NCI-H1105 treated with DMSO at 0.1 percent for 48 hours (cell line): ENCODE results near the gene AKAP9.
"Not testable (repeated sequence)": the region's sequence is repeated elsewhere in the genome, so short reads cannot be mapped to it uniquely, and the experiment has no call there.

ENCODE experiments used
- DNase-seq: peaks from one replicate; lab custom pipeline; 2025; lab: John Stamatoyannopoulos, UW

AKAP9 gene

DNA sequence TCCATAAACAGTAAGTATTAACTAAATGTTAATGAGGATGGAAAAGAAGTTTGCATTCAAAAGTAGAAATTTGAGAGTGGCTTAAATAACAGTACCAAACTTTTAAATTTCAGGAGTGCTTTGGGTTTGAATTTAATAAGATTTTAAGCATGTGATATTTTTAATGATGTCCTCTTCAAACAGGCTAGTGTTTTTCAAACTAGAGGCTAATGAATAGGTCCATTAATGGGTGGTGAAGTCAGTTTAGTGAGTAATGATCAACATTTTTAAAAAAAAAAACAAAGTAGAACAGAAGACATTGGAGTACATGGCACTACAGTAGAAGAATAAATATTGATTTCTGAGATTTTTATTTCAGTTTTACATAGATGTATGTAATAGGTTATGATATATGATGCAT lies 72.9 kb downstream of the AKAP9 start:
- DNase-seq = no peak

DNA sequence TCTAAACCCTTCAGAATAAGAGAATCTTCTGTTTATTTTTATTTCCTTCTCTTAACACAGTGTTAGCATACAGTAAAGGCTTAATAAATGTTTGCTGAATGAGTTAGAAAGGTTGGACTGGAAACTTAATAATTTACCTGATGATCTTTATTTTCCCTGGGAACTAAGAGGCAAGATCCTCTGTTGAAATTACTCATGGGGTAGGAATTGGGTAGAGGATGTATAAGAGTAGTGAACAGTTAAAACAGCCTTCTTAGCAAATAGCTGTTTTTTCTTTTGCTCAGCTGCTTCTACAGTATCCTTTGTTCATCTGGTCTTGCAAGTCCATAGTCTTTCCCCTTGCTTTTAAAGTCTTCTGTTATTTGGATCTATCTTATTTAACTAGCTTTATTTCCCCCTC lies 80.0 kb downstream of the AKAP9 start:
- DNase-seq = no peak

DNA sequence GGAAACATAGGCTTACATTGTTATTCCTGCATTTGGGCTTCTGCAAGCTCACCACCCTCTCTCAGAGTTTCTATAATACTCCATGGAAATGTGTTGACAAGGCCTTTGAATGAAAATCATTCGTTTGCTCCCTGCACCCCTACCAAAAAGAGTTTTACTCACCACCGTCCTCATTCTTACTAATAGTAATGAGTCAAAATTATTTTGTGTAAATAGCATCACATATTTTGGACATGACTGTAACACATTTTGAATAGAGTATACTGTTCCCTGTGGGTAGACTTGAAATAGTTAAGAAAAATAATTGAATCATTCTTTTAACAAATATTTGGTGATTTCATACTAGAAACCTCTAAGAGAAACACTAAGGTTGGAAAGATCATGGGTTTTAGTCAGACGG lies 84.6 kb downstream of the AKAP9 start:
- DNase-seq = no peak

DNA sequence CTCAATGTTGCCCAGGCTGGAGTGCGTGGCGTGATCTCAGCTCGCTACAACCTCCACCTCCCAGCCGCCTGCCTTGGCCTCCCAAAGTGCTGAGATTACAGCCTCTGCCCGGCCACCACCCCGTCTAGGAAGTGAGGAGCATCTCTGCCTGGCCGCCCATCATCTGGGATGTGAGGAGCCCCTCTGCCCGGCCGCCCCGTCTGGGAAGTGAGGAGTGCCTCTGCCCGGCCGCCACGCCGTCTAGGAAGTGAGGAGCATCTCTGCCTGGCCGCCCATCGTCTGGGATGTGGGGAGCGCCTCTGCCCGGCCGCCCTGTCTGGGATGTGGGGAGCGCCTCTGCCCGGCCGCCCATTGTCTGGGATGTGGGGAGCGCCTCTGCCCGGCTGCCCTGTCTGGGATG lies 86.0 kb downstream of the AKAP9 start:
- not testable (repeated sequence) for DNase-seq

DNA sequence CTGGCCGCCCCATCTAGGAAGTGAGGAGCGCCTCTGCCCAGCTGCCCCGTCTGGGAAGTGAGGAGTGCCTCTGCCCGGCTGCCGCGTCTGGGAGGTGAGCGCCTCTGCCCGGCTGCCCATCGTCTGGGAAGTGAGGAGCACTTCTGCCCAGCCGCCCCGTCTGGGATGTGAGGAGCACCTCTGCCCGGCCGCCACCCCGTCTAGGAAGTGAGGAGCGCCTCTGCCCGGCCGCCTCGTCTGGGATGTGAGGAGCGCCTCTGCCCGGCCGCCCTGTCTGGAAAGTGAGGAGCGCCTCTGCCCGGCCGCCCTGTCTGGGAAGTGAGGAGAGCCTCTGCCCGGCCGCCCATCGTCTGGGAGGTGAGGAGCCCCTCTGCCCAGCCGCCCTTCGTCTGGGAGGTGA lies 86.5 kb downstream of the AKAP9 start:
- not testable (repeated sequence) for DNase-seq

DNA sequence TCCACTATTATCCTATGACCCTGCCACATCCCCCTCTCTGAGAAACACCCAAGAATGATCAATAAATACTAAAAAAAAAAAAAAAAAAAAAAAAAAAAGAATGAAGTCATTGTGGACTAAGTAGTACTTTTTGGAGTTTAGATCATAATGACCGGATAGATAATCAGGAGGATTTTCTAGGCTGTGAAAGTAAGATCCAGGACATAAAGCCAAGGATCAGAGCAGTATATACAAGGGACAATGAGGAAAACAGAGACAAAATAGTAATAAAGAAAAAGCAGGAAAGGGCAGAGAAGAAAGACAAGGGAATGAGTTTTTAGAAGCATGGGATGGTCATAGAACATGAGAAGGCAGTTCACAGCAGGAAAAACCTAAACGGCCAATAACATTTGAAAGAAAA lies 87.6 kb downstream of the AKAP9 start:
- no peak for DNase-seq

DNA sequence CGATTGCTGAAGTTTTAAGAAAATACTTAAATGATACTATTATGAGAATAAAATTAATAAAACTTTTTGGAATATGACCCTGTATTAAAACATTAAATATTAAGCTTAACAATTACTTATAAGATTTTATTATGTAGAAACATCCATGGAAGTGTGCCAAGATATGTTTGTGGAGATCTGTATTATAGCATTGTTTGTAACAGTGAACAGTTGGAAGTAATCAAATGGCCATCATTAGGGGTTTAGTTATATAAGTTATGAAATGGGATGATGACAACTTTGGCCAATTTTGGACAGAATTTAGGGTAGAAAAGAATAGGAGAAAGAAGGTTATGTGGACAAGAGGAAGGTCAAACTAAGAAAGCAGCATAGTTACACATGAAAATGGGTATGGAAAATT lies 88.0 kb downstream of the AKAP9 start:
- DNase-seq = no peak

DNA sequence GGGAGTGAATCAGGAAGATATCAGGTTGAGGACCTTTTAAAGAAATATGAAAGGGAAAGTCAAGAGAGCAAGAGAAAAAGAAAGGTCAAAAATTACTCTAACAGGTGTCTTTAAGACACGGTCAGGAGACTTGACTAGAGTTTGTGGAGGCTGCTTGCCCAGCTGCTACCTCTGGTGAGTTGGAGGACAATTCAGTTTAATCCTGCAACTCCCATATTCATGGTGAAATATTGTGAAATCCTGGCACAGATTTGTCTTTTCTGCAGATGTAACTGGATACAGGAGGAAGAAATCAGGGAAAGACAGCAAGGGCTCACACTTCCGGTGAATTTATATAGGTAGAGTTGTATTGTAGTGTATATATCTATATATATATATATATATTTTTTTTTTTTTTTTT lies 93.5 kb downstream of the AKAP9 start:
- DNase-seq = no peak

DNA sequence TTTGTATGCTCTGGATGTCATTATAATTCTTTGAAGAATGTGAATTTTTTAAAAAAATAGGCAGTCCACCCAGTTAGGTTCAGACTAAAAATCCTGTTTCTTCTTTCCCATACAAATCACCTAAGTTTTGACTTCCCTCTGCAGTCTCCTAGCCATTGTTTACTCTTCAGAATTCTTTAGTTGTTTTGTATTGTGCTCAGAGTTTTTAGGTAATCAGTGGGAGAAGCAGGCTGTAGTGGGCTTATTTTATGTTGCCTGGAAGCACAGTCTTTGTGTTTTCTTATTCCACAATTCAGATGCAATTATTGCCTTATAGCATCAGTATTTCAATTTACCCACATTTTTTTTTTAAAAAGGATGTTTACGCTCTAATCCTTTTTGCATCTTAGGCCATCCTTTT lies 94.9 kb downstream of the AKAP9 start:
- no peak for DNase-seq

DNA sequence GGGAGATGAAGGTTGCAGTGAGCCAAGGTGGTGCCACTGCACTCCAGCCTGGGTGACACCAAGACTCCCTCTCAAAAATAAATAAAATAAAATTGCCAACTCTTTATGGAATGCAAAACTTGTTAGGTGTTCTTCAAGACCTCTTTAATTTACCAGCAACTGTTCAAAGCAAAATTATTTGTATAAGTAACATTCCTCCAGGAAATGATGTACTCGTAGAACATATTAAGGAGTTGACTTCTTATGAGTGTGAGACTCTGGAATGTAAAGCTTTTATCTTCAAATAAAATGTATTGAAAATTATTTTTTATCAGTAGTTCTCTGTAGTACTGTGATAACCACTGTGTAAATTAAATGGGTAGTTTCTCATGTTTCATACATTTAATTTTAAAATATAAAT lies 99.2 kb downstream of the AKAP9 start:
- DNase-seq = no peak

DNA sequence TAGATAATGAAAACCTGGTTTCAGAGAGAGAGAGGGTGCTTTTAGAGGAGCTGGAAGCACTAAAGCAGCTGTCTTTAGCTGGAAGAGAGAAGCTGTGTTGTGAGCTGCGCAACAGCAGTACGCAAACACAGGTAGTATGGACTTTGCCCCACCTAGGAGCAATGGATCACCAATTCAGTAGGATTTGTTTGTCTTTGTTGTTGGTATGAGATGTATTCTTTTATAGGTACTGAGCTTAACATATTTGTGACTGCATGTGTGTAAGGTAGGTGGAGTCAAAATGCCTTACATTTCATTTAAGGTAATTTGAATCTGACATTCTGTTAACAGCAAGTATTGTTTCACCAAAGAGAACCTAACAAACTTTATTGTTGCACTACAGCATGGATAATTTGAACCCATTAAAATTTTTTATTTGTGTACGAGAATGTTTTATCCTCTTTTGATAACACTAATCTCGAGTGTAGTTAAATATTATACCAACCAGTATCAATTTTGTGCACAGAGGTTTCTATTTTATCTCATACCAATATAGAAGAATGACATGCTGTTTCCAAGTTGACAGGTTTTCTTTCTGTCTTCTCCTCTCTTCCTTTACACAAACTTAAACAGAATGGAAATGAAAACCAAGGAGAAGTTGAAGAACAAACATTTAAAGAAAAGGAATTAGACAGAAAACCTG lies 101.5 kb downstream of the AKAP9 start:
- no peak for DNase-seq

DNA sequence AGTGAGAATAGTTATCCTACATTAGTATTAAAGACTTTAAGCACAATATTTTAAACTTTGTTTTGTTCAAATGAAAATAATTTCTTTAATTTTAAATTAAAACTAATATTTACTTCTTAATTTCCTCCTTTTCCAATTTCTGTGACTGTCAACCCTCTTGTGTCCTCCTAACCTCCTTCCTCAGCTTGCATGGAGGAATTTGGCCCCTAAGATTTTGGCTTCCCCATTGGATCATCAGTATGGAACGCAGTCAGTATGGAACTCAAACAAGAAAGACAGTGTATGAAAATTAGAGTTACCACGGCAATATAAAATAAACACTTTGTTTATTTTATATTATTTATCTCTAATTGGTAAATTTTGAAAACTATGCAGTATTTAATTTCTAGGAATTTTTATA lies 102.4 kb downstream of the AKAP9 start:
- no peak for DNase-seq

DNA sequence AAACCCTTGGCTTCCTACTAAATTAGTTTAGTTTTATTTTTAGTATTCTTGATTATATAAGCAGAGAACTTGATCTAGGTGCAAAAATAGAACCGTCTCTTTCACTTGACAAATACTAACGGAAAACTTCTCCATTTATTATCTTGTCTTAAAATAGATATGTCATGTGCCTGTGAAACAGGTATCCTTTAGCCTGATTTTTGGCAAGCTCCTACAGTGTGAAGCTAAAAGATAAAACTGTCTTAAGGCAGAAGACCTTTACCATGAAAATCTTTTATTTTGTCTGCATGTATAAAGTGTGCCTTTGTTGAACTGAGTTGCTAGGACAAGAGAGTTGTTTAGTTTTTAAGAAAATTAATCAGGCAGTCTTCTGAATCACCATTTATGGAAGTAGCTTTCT lies 103.0 kb downstream of the AKAP9 start:
- no peak for DNase-seq

DNA sequence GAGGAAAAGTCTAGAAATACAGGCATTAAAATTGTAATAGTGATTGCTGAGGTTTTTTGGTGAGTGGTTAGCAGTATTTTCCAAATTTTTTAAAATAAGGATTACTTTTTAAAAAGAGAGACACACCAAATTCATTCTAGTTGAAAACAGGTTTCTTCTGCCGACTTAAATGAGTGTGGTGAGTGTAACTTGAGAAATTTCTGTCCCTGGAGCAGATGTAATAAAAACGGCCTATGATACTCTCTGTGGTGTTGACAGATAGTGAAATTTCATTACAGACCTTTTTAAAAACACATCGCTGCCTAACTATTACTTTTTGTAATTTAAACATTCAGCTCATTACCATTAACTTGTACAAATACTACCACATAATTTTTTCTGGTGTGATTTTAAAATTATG lies 103.5 kb downstream of the AKAP9 start:
- DNase-seq = no peak

DNA sequence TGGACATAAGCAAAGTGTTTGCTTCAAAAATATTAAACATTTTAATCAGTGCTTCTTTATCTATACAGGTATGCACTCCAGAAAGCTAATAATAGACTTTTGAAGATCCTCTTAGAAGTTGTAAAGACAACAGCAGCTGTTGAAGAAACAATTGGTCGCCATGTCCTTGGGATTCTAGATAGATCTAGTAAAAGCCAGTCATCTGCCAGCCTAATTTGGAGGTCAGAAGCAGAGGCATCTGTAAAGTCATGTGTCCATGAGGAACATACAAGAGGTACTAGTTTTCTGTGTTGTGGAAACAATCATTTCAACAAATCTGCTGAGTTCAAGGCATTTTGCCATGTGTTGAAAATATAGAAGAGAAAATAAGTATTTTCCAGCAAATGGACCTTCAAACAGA lies 104.3 kb downstream of the AKAP9 start:
- DNase-seq = no peak

DNA sequence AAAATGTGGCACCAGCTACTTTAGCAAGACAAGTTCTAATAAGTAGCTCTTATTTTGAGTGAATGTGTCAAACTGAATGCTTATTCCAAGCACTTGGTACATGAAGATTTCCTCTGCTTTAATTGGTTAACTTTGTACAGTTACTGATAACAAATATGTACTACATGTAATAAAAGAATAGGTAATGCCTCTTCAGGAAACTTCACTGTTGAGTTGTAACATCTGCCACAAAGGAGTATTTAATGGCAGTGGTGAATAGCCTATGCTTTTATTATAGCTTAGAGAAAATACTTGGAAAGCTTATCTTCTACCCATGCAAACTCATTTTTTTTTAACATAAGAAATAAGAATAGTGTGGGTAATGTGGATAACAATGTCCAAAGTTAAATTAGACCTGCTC lies 111.0 kb downstream of the AKAP9 start:
- DNase-seq = no peak

DNA sequence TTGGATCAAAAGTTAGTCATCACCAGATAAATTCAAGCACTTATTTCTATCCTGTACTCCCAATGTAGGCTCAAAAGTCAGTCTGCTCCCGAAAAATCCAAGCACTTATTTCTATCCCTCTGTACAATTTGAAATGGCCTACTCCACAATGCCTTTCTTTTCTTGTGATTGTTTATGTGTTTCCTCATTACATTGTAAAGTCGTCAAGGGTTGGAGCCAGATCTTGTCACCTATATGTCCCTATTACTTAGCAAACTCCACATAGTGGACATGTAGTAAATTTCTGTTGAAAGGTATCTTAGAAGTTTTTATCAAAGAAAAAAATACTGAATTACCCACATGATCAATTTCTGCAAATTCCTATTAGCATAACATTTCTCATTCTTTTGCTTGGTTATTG lies 111.5 kb downstream of the AKAP9 start:
- DNase-seq = no peak

DNA sequence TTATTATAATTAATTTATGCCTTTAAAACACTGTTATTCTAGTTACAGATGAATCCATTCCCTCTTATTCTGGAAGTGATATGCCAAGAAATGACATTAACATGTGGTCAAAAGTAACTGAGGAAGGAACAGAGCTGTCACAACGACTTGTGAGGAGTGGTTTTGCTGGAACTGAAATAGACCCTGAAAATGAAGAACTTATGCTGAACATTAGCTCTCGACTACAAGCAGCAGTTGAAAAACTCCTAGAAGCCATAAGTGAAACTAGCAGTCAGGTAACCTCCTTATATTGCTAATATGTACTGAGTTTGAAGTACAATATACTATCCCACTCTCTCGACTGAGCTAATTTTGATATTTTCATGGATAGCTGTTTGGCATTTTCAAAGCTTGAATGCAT lies 112.0 kb downstream of the AKAP9 start:
- DNase-seq = no peak

DNA sequence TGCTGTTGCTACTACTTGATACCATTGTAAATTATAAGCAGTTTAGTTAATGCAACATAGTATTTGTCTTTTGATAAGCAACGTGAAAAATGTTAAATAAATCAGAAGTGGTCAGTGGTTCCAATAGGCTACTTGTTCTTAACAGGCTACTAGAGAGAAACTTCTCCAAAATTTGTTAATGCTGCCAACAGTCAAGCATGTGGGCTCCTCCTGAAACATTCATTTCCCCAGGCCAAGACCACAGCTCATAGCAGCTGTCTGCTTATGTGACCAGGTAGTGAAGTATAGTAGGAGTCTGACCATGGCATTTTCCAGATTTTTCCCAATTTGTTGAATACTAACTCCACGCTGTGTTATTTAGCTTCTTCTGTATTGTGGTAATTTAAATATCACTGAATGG lies 112.7 kb downstream of the AKAP9 start:
- DNase-seq = no peak

DNA sequence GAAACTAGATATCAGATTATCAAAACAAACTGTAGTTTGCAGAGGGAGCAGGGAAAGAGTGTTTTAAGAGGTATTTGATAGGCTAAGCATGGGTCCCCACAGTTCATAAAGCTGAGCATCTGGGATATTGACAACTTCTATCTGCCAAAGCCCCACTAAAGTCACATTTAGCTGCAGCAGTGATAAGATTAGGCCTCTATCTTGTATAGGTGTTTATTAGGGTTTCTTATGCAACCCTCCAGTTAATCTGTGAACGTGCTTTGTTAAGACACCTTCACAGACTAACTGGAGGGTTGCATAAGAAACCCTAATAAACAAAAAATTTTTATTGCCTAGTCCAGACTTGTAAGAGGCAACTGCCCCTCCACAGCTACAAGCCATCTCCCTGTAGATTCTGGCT lies 115.6 kb downstream of the AKAP9 start:
- no peak for DNase-seq

DNA sequence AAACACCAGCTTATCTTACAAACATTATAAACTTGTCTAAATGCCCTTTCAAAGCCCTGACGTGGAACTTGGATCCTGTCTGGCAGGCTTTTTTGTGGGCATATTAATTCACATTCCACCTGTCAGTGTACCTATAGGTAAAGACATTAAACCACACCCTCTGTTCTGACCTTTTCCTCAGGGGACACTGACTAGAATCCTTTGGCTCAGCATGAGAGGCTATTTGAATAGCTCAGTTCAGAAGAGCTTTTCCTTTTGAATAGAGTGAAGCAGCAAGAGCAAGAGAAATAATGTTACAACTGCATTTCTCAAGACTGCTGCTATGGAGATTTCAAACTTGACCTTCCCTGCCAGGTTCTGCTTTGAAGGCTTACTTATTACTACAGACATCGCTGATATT lies 116.7 kb downstream of the AKAP9 start:
- DNase-seq = no peak

DNA sequence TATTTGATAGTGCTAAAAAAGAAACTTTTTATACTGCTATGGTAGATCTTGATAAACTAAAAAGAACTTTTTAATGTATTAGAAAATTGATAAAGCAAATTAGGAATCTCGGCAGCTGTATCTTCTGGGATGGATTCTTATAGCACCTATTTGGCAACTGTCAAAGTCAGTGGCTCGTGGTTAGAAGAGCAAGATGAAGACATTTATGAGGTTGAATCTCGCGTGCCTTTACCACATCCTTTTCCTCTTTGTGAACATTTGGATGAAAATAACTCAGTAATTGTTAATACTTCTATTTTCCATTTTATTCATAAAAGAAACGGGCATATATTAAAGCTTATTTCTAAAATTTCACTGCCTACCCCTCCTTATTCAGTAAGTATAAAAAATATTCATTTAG lies 117.4 kb downstream of the AKAP9 start:
- DNase-seq = no peak

DNA sequence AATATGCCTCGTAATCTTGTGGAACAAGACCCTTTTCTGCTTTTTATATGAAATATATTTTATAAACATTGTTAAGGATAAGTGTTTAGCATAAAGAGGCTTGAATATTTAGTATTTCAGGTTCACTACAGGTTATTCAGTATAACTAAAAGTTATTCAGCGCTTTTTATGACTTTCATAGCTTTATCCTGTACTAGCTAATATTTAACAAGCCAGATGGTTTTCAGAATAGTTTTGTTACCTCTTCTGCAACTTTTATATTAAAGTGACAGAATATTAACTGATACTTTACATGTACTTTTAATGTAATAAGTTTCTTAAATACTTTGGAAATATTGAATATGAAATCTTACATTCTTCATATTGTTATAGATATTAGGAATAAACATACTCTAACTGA lies 118.2 kb downstream of the AKAP9 start:
- DNase-seq = no peak

DNA sequence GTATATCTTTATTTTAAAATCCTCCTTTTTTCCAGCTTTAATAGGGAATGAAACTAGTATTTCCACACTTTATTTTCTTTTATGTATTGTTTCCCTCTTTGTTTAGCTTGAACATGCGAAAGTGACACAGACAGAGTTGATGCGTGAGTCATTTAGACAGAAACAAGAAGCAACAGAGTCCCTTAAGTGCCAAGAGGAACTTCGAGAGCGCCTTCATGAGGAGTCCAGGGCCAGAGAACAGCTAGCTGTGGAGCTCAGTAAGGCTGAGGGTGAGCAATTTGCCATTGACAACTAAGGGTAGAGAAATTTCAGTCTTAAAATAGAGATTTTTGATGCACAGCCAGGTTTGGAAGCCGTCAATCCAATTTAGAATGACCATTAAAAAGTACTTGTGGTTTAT lies 120.5 kb downstream of the AKAP9 start:
- no peak for DNase-seq
